CD4-positive, alpha-beta T cell (primary cell): ENCODE data around the gene NPLOC4. TPM values are rescaled to one million over a fixed set of nuclear protein-coding genes. Genes with fewer than 3 reads are reported as not detected.

Experiments used
- ATAC-seq: fragments of 200-7000 bp; cut with Tn5 transposase; one replicate; pipeline ENCODE4 v1.10.0; 2022; ENCODE audit warnings: mild to moderate bottlenecking; ENCODE audit not compliant: poor library complexity
- CTCF ChIA-PET: fragments of 350-600 bp; sonication (Branson Sonifier 250); formaldehyde crosslinking; loops from one replicate; lab custom pipeline; 2021; ENCODE audit warnings: antibody characterized with exemption, inconsistent platforms; lab: Charles Lee
- POLR2A ChIA-PET: fragments of 350-600 bp; sonication (Branson Sonifier 250); formaldehyde crosslinking; loops from one replicate; lab custom pipeline; 2021; ENCODE audit warnings: antibody characterized with exemption, inconsistent platforms; lab: Charles Lee
- DNase-seq, 14 experiments: peaks; one replicate each; pipeline ENCODE4 v3.0.0-alpha.2; 2013 to 2020; ENCODE audit warnings: mixed read lengths in 2 of 14
- H3K27ac ChIP-seq, 2 donors: one replicate each; pipeline versions ENCODE4 v1.5.1 to v1.7.0; 2013; ENCODE audit warnings: low read length in 2 of 2, low read depth in 1 of 2, mild to moderate bottlenecking in 1 of 2
- H3K27me3 ChIP-seq, 2 experiments: 1 replicate in 1 of 2; 2 replicates in 1 of 2; pipeline versions ENCODE4 v1.6.1 to v1.7.0; 2013; ENCODE audit warnings: low read length in 2 of 2, control low read depth in 1 of 2, mild to moderate bottlenecking in 1 of 2, moderate library complexity in 1 of 2; ENCODE audit not compliant: insufficient read depth in 2 of 2, control insufficient read depth in 1 of 2
- H3K36me3 ChIP-seq: one replicate; pipeline ENCODE4 v1.6.1; 2013; ENCODE audit warnings: low read length, control low read depth; ENCODE audit not compliant: insufficient read depth
- H3K4me1 ChIP-seq: one replicate; pipeline ENCODE4 v1.6.1; 2013; ENCODE audit warnings: low read length, control low read depth; ENCODE audit not compliant: insufficient read depth
- H3K4me3 ChIP-seq: one replicate; pipeline ENCODE4 v1.5.1; 2013; ENCODE audit warnings: mild to moderate bottlenecking, low read length, moderate library complexity
- H3K9me3 ChIP-seq, 2 experiments: 1 replicate in 1 of 2; 2 replicates in 1 of 2; pipeline versions ENCODE4 v1.6.1 to v1.7.0; 2013; ENCODE audit warnings: low read length in 2 of 2, mild to moderate bottlenecking in 2 of 2, control low read depth in 1 of 2, moderate library complexity in 1 of 2; ENCODE audit not compliant: control insufficient read depth in 1 of 2, insufficient read depth in 1 of 2
- H3K27ac Mint-ChIP-seq: one replicate; pipeline ENCODE4 v1.8.0; 2020; ENCODE audit warnings: mixed read lengths
- H3K27me3 Mint-ChIP-seq: one replicate; pipeline ENCODE4 v1.8.0; 2021; ENCODE audit warnings: mixed read lengths
- H3K36me3 Mint-ChIP-seq: one replicate; pipeline ENCODE4 v1.8.0; 2021; ENCODE audit warnings: low read depth, mixed read lengths
- H3K4me1 Mint-ChIP-seq: one replicate; pipeline ENCODE4 v1.8.0; 2021; ENCODE audit warnings: low read depth, mixed read lengths
- H3K4me3 Mint-ChIP-seq: one replicate; pipeline ENCODE4 v1.8.0; 2020; ENCODE audit warnings: mild to moderate bottlenecking, mixed read lengths
- H3K9me3 Mint-ChIP-seq: one replicate; pipeline ENCODE4 v1.8.0; 2020; ENCODE audit warnings: mixed read lengths
- intact Hi-C, 2 experiments: fragments of 100-400 bp; cut with DNase I in 1 of 2; cut with micrococcal nuclease in 1 of 2; formaldehyde crosslinking; loops; one replicate each; pipeline versions ENCODE4 v1.15.1 to v1.9.0; 2023 to 2025; cut with DNase I, micrococcal nuclease
- total RNA-seq, 174 experiments: library from RNA in 2 of 174; stranded (reverse) in 2 of 174; gene quantifications; one replicate each; pipeline ENCODE4 v1.2.3 and lab custom pipeline; 2021 to 2026
- TF ChIP-seq, protein P1 (sequence below): fragments of 200-600 bp; IDR thresholded peaks from one replicate; pipeline ENCODE4 v1.8.0; 2022; ENCODE audit warnings: antibody characterized with exemption, mild to moderate bottlenecking

Gene NPLOC4
- total RNA-seq, 2 experiments from 2014 or later, result 61.0 to 62.4 TPM

DNA sequence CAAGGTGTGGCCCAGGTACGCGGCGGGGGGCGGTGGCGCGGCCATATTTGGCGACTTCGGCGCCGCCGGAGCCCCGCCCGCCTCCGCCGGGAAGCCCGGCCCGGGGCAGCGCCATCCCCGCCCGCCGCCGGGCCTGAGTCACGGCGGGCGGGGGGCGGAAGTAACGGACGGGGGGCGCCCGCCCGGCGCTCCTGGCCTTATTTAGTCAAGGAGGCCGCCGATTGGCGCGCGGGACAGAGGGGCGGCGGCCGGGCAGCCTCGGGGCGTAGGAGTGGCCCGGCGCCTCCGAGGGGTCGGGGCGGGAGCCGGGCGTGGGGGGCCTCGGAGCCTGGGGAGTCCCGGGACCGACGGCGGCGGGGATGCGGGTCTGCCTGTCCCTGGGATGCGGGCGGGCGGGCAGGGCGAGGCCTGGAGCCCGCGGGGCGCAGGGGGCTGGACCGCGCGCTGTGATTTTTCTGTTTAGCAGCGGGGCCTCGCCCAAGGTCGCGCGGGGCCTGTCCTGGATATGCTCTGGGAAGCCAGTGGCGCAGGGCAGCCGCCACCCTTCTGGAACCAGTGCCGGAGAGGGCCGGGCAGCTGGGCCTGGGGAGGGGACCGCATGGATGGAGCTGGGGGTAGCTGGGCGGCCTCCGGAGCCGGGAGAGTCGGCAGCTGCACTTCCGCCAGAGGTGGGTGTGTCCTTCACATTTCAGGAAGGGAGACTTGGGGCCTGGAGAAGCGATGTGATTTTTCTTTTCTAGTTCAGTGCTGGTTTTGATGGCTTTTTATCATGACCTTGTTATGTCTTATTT is 122.0 kb downstream of the NPLOC4 start:
- peak overlapping the region; percentile 95 for H3K4me3 Mint-ChIP-seq
- peaks cover 44% of the 10 kb centered on the region for H3K4me1 Mint-ChIP-seq
- H3K36me3 ChIP-seq, result peaks cover 23% of the 10 kb centered on the region
- H3K27ac ChIP-seq, result peak overlapping the region; percentile 72 to 78
- DNase-seq (peak in 12 of 14 experiments; percentile 43 to 86 (median 68)), ATAC-seq (peak; percentile 11)
- H3K4me1 ChIP-seq, result peaks cover 71% of the 10 kb centered on the region
- H3K27me3 Mint-ChIP-seq, result no peaks in the 10 kb centered on the region
- no peaks in the 10 kb centered on the region for H3K27me3 ChIP-seq
- peaks cover 0 to 4% of the 10 kb centered on the region in 2 experiments for H3K9me3 ChIP-seq
- H3K36me3 Mint-ChIP-seq, result peaks cover 28% of the 10 kb centered on the region
- POLR2A ChIA-PET, result interaction anchor here (0.8 to 9.3 kb wide), 7 partner anchors 8 to 1060 kb away, joined by 3 to 93 read pairs (median 3); partner anchors contain the start of genes BAHCC1, CEP131, FAAP100 and P4HB
- intact Hi-C loops, result loop anchor here in 1 of 2 experiments (10.0 kb wide), 4 partner anchors 220 to 1250 kb away; partner anchors contain the start of genes P4HB, RNF213 and SLC38A10
- H3K4me3 ChIP-seq, result peak overlapping the region; percentile 72
- H3K27ac Mint-ChIP-seq, result peak overlapping the region; percentile 88
- CTCF ChIA-PET, result interaction anchor here (1.5 kb wide), 1 partner anchor 87 kb away, joined by 3 read pairs; no protein-coding TSS in a partner anchor
- H3K9me3 Mint-ChIP-seq, result no peaks in the 10 kb centered on the region
- TF ChIP-seq, protein P1, sequence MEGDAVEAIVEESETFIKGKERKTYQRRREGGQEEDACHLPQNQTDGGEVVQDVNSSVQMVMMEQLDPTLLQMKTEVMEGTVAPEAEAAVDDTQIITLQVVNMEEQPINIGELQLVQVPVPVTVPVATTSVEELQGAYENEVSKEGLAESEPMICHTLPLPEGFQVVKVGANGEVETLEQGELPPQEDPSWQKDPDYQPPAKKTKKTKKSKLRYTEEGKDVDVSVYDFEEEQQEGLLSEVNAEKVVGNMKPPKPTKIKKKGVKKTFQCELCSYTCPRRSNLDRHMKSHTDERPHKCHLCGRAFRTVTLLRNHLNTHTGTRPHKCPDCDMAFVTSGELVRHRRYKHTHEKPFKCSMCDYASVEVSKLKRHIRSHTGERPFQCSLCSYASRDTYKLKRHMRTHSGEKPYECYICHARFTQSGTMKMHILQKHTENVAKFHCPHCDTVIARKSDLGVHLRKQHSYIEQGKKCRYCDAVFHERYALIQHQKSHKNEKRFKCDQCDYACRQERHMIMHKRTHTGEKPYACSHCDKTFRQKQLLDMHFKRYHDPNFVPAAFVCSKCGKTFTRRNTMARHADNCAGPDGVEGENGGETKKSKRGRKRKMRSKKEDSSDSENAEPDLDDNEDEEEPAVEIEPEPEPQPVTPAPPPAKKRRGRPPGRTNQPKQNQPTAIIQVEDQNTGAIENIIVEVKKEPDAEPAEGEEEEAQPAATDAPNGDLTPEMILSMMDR, result no peak

DNA sequence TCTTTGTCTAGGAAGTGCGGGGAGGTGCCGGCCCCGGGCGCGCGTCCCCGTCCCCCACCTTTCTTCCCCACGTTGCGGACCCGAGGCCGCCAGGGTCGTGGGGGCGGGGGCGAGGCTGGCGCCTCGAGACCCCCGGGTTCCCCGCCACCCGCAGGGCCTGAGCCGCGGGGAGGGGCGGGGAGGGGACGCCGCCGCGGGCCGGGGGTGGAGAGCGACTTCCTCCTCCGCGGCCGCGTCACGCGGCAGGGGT is 122.5 kb downstream of the NPLOC4 start:
- no peaks in the 10 kb centered on the region for H3K27me3 ChIP-seq
- peaks cover 0 to 4% of the 10 kb centered on the region in 2 experiments for H3K9me3 ChIP-seq
- intact Hi-C loops, result loop anchor here in 1 of 2 experiments (10.0 kb wide), 4 partner anchors 220 to 1250 kb away; partner anchors contain the start of genes P4HB, RNF213 and SLC38A10
- H3K4me1 ChIP-seq, result peaks cover 71% of the 10 kb centered on the region
- peaks cover 28% of the 10 kb centered on the region for H3K36me3 ChIP-seq
- peak overlapping the region; percentile 83 for H3K4me3 Mint-ChIP-seq
- H3K9me3 Mint-ChIP-seq, result no peaks in the 10 kb centered on the region
- peaks cover 33% of the 10 kb centered on the region for H3K36me3 Mint-ChIP-seq
- peaks cover 49% of the 10 kb centered on the region for H3K4me1 Mint-ChIP-seq
- H3K27ac ChIP-seq, result peak overlapping the region; percentile 72 to 87
- DNase-seq (no peak), ATAC-seq (no peak)
- ChIA-PET POLR2A (interaction anchor here (1.1 to 9.3 kb wide), 4 partner anchors 30 to 346 kb away, joined by 3 to 93 read pairs (median 15); partner anchors contain the start of genes FAAP100, P4HB and SLC38A10), CTCF (interaction anchor here (1.9 kb wide), 1 partner anchor 30 kb away, joined by 10 read pairs; no protein-coding TSS in a partner anchor)
- TF ChIP-seq, protein P1, result no peak
- no peaks in the 10 kb centered on the region for H3K27me3 Mint-ChIP-seq
- peak overlapping the region; percentile 87 for H3K4me3 ChIP-seq
- H3K27ac Mint-ChIP-seq, result peak overlapping the region; percentile 90

DNA sequence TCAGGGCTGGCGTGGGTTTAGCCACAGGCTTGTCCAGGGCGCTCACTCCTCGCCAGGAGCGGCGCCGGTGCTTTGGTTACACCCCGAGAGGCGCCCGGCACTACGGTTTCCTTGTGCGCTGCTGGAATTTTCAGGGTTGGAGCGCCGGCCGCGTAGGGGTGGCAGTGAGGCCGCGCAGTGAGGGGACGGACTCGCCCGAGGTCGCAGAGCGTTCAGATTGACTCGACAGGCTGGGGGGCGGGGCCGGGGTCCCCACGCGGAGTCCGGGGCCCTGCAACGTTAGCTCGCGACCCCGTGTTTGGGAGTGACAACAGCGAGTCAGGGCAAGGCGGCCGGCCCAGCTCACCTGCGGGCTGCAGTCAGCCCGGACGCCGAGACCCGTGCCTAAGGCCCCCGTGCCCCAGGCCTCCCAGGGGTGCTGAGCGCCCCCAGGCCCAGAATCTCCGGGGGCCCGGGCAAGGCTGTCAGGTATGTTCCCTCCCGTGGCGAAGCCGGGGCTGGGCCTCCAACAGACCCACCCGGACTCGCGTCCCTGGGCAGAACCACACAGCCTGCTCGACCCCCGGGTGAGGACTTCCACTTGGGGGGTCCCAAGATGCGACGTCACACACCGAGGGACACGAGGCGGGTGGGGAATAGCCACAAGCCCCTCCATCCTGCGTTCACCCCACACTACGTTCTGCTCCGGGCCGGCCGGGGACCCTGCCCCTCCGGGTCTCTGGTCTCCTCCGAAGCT is 123.0 kb downstream of the NPLOC4 start:
- Histone ChIP-seq H3K9me3 (peaks cover 0 to 4% of the 10 kb centered on the region in 2 experiments), H3K27me3 (no peaks in the 10 kb centered on the region), H3K4me1 (peaks cover 74% of the 10 kb centered on the region), H3K36me3 (peaks cover 33% of the 10 kb centered on the region), H3K4me3 (peak overlapping the region; percentile 87), H3K27ac (peak overlapping the region; percentile 72 to 87)
- POLR2A ChIA-PET, result interaction anchor here (0.7 to 9.3 kb wide), 9 partner anchors 24 to 347 kb away, joined by 3 to 93 read pairs (median 5); partner anchors contain the start of genes ARL16, FAAP100, HGS and MRPL12
- TF ChIP-seq, protein P1, result no peak
- peak overlapping the region; percentile 90 for H3K27ac Mint-ChIP-seq
- CTCF ChIA-PET, result interaction anchor here (1.9 kb wide), 1 partner anchor 30 kb away, joined by 10 read pairs; no protein-coding TSS in a partner anchor
- H3K9me3 Mint-ChIP-seq, result no peaks in the 10 kb centered on the region
- no peaks in the 10 kb centered on the region for H3K27me3 Mint-ChIP-seq
- intact Hi-C loops, result loop anchor here in 1 of 2 experiments (2.0 to 10.0 kb wide), 6 partner anchors 25 to 1249 kb away; partner anchors contain the start of genes FAAP100, P4HB, RNF213 and SLC38A10
- no peak for ATAC-seq
- H3K4me1 Mint-ChIP-seq, result peaks cover 54% of the 10 kb centered on the region
- peaks cover 38% of the 10 kb centered on the region for H3K36me3 Mint-ChIP-seq
- DNase-seq, result peak in 6 of 14 experiments; percentile 25 to 66 (median 42)
- H3K4me3 Mint-ChIP-seq, result peak overlapping the region; percentile 95
